Neural progenitor cell (in vitro differentiated cells): ENCODE results near the gene METRN. TPM values are rescaled to one million over a fixed set of nuclear protein-coding genes. Genes with fewer than 3 reads are reported as not detected.
A peak's percentile ranks its signal among the peaks of the same experiment; 100 is the strongest.

Experiments
- DNase-seq: peaks from one replicate; pipeline ENCODE4 v3.0.0-alpha.2; 2016; ENCODE audit warnings: low spot score
- H2AFZ ChIP-seq: fragments of 200-600 bp; sonication (generic); replicated peaks from 2 replicates; pipeline ENCODE4 v1.6.1; 2016; ENCODE audit warnings: antibody characterized with exemption
- H3F3A ChIP-seq: fragments of 200-600 bp; sonication (generic); 2 replicates; pipeline ENCODE4 v1.6.1; 2016; ENCODE audit warnings: antibody characterized with exemption, low read depth
- H3K27ac ChIP-seq: fragments of 200-600 bp; sonication (generic); 2 replicates; pipeline ENCODE4 v1.5.1; 2016; ENCODE audit warnings: mild to moderate bottlenecking
- H3K27me3 ChIP-seq: fragments of 200-600 bp; sonication (generic); 2 replicates; pipeline ENCODE4 v1.6.1; 2016; ENCODE audit warnings: mild to moderate bottlenecking, moderate library complexity
- H3K36me3 ChIP-seq: fragments of 200-600 bp; sonication (generic); 2 replicates; pipeline ENCODE4 v1.5.1; 2016
- H3K4me1 ChIP-seq: fragments of 200-600 bp; sonication (generic); 2 replicates; pipeline ENCODE4 v1.6.1; 2016; ENCODE audit warnings: mixed run types
- H3K4me2 ChIP-seq: fragments of 200-600 bp; sonication (generic); 2 replicates; pipeline ENCODE4 v1.6.1; 2016
- H3K4me3 ChIP-seq: fragments of 200-600 bp; sonication (generic); 2 replicates; pipeline ENCODE4 v1.5.1; 2016
- H3K79me2 ChIP-seq: fragments of 200-600 bp; sonication (generic); 2 replicates; pipeline ENCODE4 v1.6.1; 2016; ENCODE audit warnings: low read depth
- H3K9ac ChIP-seq: fragments of 200-600 bp; sonication (generic); 2 replicates; pipeline ENCODE4 v1.6.1; 2016
- H3K9me3 ChIP-seq: fragments of 200-600 bp; sonication (generic); 2 replicates; pipeline ENCODE4 v1.5.1; 2016; ENCODE audit warnings: low read depth
- H4K20me1 ChIP-seq: fragments of 200-600 bp; sonication (generic); 2 replicates; pipeline ENCODE4 v1.6.1; 2016; ENCODE audit warnings: low read depth
- H3K27ac Mint-ChIP-seq: 3 replicates; pipeline ENCODE4 v1.8.0; 2021; ENCODE audit warnings: mixed read lengths
- H3K27me3 Mint-ChIP-seq: 2 replicates; pipeline ENCODE4 v1.8.0; 2022; ENCODE audit warnings: low read depth, mild to moderate bottlenecking, inconsistent platforms, moderate library complexity, mixed read lengths; ENCODE audit not compliant: insufficient read depth
- H3K36me3 Mint-ChIP-seq: 3 replicates; pipeline ENCODE4 v1.8.0; 2021; ENCODE audit warnings: mixed read lengths
- H3K4me1 Mint-ChIP-seq: 3 replicates; pipeline ENCODE4 v1.8.0; 2021; ENCODE audit warnings: mixed read lengths
- H3K4me3 Mint-ChIP-seq: 3 replicates; pipeline ENCODE4 v1.8.0; 2021; ENCODE audit warnings: mild to moderate bottlenecking, moderate library complexity, mixed read lengths
- H3K9me3 Mint-ChIP-seq: 3 replicates; pipeline ENCODE4 v1.8.0; 2020; ENCODE audit warnings: mixed read lengths
- CTCF ChIP-seq: fragments of 200-600 bp; sonication (generic); IDR thresholded peaks from 2 replicates; pipeline ENCODE4 v1.5.1; 2017; ENCODE audit warnings: antibody characterized with exemption, mild to moderate bottlenecking
- EZH2 ChIP-seq: fragments of 200-600 bp; sonication (generic); IDR thresholded peaks from 2 replicates; pipeline ENCODE4 v1.6.1; 2017; ENCODE audit warnings: antibody characterized with exemption, mild to moderate bottlenecking, moderate library complexity
- EZH2phosphoT487 ChIP-seq: fragments of 200-600 bp; sonication (generic); IDR thresholded peaks from 2 replicates; pipeline ENCODE4 v1.6.1; 2017; ENCODE audit warnings: antibody characterized with exemption
- total RNA-seq: library from RNA; depleted of rRNA; stranded (reverse); fragments of >200 nt; gene quantifications from 2 replicates; pipeline ENCODE4 v1.2.3, GENCODE V29; 2015; ENCODE audit warnings: low replicate concordance

METRN gene
- total RNA-seq, 1 donor from 2014 or later: 24.3 TPM

- Mint-ChIP-seq H3K27me3 (peaks cover 10% of the 10 kb centered on the region), H3K4me3 (peak overlapping the region; percentile 82), H3K27ac (no peak overlapping the region), H3K36me3 (peaks cover 3% of the 10 kb centered on the region), H3K4me1 (peaks cover 25% of the 10 kb centered on the region), H3K9me3 (no peaks in the 10 kb centered on the region)
- Histone ChIP-seq H3K9ac (no peak overlapping the region), H3K9me3 (no peaks in the 10 kb centered on the region), H3K79me2 (peaks cover 34% of the 10 kb centered on the region), H3F3A (peaks cover 57% of the 10 kb centered on the region), H4K20me1 (peaks cover 34% of the 10 kb centered on the region), H3K27me3 (no peaks in the 10 kb centered on the region), H3K4me2 (peak overlapping the region; percentile 87), H3K36me3 (peaks cover 2% of the 10 kb centered on the region), H3K4me3 (peak overlapping the region; percentile 55), H3K4me1 (peaks cover 14% of the 10 kb centered on the region), H2AFZ (no peak overlapping the region), H3K27ac (no peak overlapping the region)
- peak; percentile 33 for DNase-seq
- TF ChIP-seq EZH2 (no peak), EZH2phosphoT487 (no peak), CTCF (no peak)
These were observed 31.4 kb upstream of the METRN start for GRCh38 chr16:683396-684070.

GRCh38 chr16:684071-684794, 30.7 kb upstream of the METRN start, which contains the start of gene JMJD8:
Gene JMJD8, minus strand, starts transcription at chr16:684334. Its CDS starts 15 bp downstream, at chr16:684319.
- H3K36me3 Mint-ChIP-seq: peaks cover 3% of the 10 kb centered on the region

GRCh38 chr16:684961-685696, 29.8 kb upstream of the METRN start:
- H3K4me3 Mint-ChIP-seq: no peak overlapping the region
- H2AFZ ChIP-seq: no peak overlapping the region
- peaks cover 2% of the 10 kb centered on the region for H3K36me3 ChIP-seq
- peaks cover 30% of the 10 kb centered on the region for H3K4me1 Mint-ChIP-seq
- peaks cover 51% of the 10 kb centered on the region for H3F3A ChIP-seq
- peaks cover 14% of the 10 kb centered on the region for H3K4me1 ChIP-seq
- H3K27ac Mint-ChIP-seq: no peak overlapping the region
- no peaks in the 10 kb centered on the region for H3K9me3 Mint-ChIP-seq
- no peak for DNase-seq
- H3K9ac ChIP-seq: no peak overlapping the region
- H4K20me1 ChIP-seq: peaks cover 34% of the 10 kb centered on the region
- H3K79me2 ChIP-seq: peaks cover 43% of the 10 kb centered on the region
- H3K27me3 ChIP-seq: no peaks in the 10 kb centered on the region
- peaks cover 13% of the 10 kb centered on the region for H3K27me3 Mint-ChIP-seq
- H3K4me2 ChIP-seq: no peak overlapping the region
- no peak for TF ChIP-seq EZH2phosphoT487
- TF ChIP-seq CTCF: no peak
- no peak for TF ChIP-seq EZH2
- peaks cover 3% of the 10 kb centered on the region for H3K36me3 Mint-ChIP-seq
- no peaks in the 10 kb centered on the region for H3K9me3 ChIP-seq
- no peak overlapping the region for H3K27ac ChIP-seq
- no peak overlapping the region for H3K4me3 ChIP-seq

More at GRCh38 chr16:684071-684794, 30.7 kb upstream of the METRN start, which contains the start of gene JMJD8:
- H3K4me1 ChIP-seq: peaks cover 14% of the 10 kb centered on the region
- peaks cover 10% of the 10 kb centered on the region for H3K27me3 Mint-ChIP-seq
- H3K4me1 Mint-ChIP-seq: peaks cover 26% of the 10 kb centered on the region
- H3K4me3 ChIP-seq: peak within 1 kb of the TSS; percentile 55
- DNase-seq: peak; percentile 97
- peaks cover 41% of the 10 kb centered on the region for H3K79me2 ChIP-seq
- no peak for TF ChIP-seq EZH2
- TF ChIP-seq CTCF: no peak
- no peak for TF ChIP-seq EZH2phosphoT487
- H3K9me3 Mint-ChIP-seq: no peaks in the 10 kb centered on the region
- H3F3A ChIP-seq: peaks cover 50% of the 10 kb centered on the region
- H3K36me3 ChIP-seq: peaks cover 2% of the 10 kb centered on the region
- no peaks in the 10 kb centered on the region for H3K9me3 ChIP-seq
- H3K27ac ChIP-seq: no peak within 1 kb of the TSS
- no peak within 1 kb of the TSS for H3K9ac ChIP-seq
- peak within 1 kb of the TSS; percentile 87 for H3K4me2 ChIP-seq
- no peaks in the 10 kb centered on the region for H3K27me3 ChIP-seq
- H3K4me3 Mint-ChIP-seq: peak within 1 kb of the TSS; percentile 82
- H3K27ac Mint-ChIP-seq: no peak within 1 kb of the TSS
- H2AFZ ChIP-seq: no peak within 1 kb of the TSS
- peaks cover 34% of the 10 kb centered on the region for H4K20me1 ChIP-seq
